Mesothelial cell of epicardium (in vitro differentiated cells): Measurements from ENCODE around the gene APOC4. TPM values are rescaled to one million over a fixed set of nuclear protein-coding genes. Genes with fewer than 3 reads are reported as not detected.
A peak's percentile ranks its signal among the peaks of the same experiment; 100 is the strongest.

Source experiments
- DNase-seq, 2 experiments: peaks; one replicate each; pipeline ENCODE4 v3.0.0; 2021; ENCODE audit warnings: low spot score in 2 of 2; ENCODE audit not compliant: unreplicated experiment in 2 of 2
- H3K27ac Mint-ChIP-seq: 2 replicates; pipeline ENCODE4 v1.8.0; 2021; ENCODE audit warnings: mixed read lengths
- H3K27me3 Mint-ChIP-seq: 2 replicates; pipeline ENCODE4 v1.8.0; 2021; ENCODE audit warnings: low read depth, mixed read lengths
- H3K36me3 Mint-ChIP-seq: 2 replicates; pipeline ENCODE4 v1.8.0; 2021; ENCODE audit warnings: mixed read lengths
- H3K4me1 Mint-ChIP-seq: 2 replicates; pipeline ENCODE4 v1.8.0; 2021; ENCODE audit warnings: mixed read lengths
- H3K4me3 Mint-ChIP-seq: 2 replicates; pipeline ENCODE4 v1.8.0; 2021; ENCODE audit warnings: mild to moderate bottlenecking, moderate library complexity, mixed read lengths
- H3K9me3 Mint-ChIP-seq: 2 replicates; pipeline ENCODE4 v1.8.0; 2021; ENCODE audit warnings: mixed read lengths
- total RNA-seq: library from RNA; stranded (reverse); gene quantifications from 3 replicates; pipeline ENCODE4 v1.2.1, GENCODE V29; 2021
- TF ChIP-seq, protein P1 (sequence below): fragments of 200-600 bp; sonication (generic); IDR thresholded peaks from one replicate; pipeline ENCODE4 v1.5.0; 2021; ENCODE audit warnings: antibody characterized with exemption; ENCODE audit not compliant: unreplicated experiment

Gene APOC4
- total RNA-seq, 1 donor from 2014 or later = not detected

DNA sequence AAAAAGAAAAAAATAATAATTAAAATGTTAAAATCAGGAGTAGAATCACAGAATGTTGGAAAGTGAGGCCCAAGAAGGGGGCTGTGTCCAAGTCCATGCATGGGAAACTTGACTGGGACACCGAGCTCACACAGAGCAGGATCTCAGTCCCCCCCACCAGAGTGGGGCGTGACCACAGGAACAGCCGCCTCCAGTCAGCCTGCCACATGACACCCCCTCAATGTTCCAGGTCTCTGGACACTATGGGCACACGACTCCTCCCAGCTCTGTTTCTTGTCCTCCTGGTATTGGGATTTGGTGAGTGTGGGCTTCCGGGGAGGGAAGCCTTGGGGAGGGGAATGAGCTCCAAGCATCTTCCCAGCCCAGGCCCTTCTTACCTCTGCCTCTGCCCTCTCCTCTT lies 6.2 kb downstream of the APOC4 start:
- peaks cover 2% of the 10 kb centered on the region for H3K4me1 Mint-ChIP-seq
- DNase-seq = no peak
- TF ChIP-seq, protein P1, sequence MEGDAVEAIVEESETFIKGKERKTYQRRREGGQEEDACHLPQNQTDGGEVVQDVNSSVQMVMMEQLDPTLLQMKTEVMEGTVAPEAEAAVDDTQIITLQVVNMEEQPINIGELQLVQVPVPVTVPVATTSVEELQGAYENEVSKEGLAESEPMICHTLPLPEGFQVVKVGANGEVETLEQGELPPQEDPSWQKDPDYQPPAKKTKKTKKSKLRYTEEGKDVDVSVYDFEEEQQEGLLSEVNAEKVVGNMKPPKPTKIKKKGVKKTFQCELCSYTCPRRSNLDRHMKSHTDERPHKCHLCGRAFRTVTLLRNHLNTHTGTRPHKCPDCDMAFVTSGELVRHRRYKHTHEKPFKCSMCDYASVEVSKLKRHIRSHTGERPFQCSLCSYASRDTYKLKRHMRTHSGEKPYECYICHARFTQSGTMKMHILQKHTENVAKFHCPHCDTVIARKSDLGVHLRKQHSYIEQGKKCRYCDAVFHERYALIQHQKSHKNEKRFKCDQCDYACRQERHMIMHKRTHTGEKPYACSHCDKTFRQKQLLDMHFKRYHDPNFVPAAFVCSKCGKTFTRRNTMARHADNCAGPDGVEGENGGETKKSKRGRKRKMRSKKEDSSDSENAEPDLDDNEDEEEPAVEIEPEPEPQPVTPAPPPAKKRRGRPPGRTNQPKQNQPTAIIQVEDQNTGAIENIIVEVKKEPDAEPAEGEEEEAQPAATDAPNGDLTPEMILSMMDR = no peak
- no peak overlapping the region for H3K27ac Mint-ChIP-seq
- H3K9me3 Mint-ChIP-seq = no peaks in the 10 kb centered on the region
- no peaks in the 10 kb centered on the region for H3K36me3 Mint-ChIP-seq
- no peaks in the 10 kb centered on the region for H3K27me3 Mint-ChIP-seq
- no peak overlapping the region for H3K4me3 Mint-ChIP-seq

DNA sequence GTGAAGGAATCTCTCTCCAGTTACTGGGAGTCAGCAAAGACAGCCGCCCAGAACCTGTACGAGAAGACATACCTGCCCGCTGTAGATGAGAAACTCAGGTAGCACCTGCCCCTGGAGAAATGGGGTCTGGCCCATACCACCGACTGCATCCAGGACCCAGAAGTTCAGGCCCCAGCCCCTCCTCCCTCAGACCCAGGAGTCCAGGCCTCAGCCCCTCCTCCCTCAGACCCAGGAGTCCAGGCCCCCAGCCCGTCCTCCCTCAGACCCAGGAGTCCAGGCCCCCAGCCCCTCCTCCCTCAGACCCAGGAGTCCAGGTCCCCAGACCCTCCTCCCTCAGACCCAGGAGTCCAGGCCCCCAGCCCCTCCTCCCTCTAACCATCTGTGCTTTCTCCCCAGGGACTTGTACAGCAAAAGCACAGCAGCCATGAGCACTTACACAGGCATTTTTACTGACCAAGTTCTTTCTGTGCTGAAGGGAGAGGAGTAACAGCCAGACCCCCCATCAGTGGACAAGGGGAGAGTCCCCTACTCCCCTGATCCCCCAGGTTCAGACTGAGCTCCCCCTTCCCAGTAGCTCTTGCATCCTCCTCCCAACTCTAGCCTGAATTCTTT lies 6.8 kb downstream of the APOC4 start:
- no peak overlapping the region for H3K4me3 Mint-ChIP-seq
- peaks cover 4% of the 10 kb centered on the region for H3K4me1 Mint-ChIP-seq
- no peak for DNase-seq
- TF ChIP-seq, protein P1 = no peak
- H3K9me3 Mint-ChIP-seq = no peaks in the 10 kb centered on the region
- H3K36me3 Mint-ChIP-seq = no peaks in the 10 kb centered on the region
- no peaks in the 10 kb centered on the region for H3K27me3 Mint-ChIP-seq
- H3K27ac Mint-ChIP-seq = no peak overlapping the region

DNA sequence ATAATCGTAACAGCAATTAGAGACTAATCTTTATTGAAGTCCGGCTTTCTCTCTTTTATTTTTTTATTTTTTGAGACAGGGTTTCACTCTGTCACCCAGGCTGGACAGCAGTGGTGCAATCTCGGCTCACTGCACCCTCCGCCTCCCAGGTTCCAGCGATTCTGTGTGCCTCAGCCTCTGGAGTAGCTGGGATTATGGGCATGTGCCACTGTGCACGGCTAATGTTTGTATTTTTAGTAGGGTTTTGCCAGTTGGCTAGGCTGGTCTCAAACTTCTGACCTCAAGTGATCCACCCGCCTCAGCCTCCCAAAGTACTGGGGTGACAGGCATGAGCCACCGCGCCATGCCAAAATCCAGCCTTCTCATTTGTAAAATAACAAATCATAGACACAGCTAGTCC lies 7.5 kb downstream of the APOC4 start:
- H3K4me3 Mint-ChIP-seq = no peak overlapping the region
- H3K36me3 Mint-ChIP-seq = no peaks in the 10 kb centered on the region
- peaks cover 6% of the 10 kb centered on the region for H3K4me1 Mint-ChIP-seq
- no peaks in the 10 kb centered on the region for H3K9me3 Mint-ChIP-seq
- TF ChIP-seq, protein P1 = no peak
- H3K27ac Mint-ChIP-seq = no peak overlapping the region
- H3K27me3 Mint-ChIP-seq = no peaks in the 10 kb centered on the region
- no peak for DNase-seq

DNA sequence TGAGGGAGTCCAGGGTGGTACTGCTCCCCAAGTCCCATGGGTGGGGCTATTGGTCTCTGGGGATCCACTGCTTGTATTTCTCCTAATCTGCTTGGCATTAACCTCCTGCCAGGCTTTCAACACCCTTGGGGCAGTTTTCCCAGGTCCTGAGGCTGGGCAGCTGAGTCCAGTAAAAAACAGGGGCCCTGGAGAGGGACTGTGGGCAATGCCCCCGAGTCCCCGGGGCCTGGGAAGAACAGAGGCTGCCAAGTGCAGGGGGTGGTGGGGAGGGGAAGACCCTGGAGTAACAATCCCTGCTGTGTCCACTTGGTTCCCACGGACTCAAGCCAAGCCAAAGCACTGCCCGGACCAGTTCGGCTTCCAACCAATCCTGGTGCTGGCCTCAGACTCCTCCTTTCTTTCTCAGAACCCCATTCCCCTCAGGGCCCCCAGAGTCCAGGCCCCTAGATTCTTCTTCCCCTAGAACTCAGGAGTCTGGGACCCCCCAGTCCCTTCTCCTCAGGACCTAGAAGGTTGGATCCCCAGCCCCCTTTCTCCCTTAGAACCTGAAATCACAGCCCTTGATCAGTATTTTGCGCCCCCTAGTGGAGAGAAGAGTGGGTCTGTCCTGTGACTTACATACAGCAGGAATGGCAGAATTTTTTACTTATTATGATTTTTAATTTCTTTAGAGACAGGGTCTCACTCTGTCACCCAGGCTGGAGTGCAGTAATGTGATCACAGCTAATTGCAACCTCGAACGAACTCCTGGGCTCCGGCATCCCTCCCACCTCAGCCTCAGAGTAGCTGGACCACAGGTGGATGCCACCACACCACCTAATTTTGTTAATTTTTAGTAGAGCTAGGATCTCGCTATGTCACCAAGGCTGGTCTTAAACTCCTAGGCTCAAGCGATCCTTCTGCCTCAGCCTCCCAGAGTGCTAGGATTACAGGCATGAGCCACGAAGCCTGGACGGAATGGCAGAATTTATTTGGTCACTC lies 9.4 kb downstream of the APOC4 start:
- Mint-ChIP-seq H3K9me3 (no peaks in the 10 kb centered on the region), H3K27ac (peak overlapping the region; percentile 66), H3K36me3 (no peaks in the 10 kb centered on the region), H3K4me3 (no peak overlapping the region), H3K27me3 (no peaks in the 10 kb centered on the region), H3K4me1 (peaks cover 16% of the 10 kb centered on the region)
- TF ChIP-seq, protein P1 = peak; percentile 96
- peak; percentile 45 to 57 for DNase-seq

DNA sequence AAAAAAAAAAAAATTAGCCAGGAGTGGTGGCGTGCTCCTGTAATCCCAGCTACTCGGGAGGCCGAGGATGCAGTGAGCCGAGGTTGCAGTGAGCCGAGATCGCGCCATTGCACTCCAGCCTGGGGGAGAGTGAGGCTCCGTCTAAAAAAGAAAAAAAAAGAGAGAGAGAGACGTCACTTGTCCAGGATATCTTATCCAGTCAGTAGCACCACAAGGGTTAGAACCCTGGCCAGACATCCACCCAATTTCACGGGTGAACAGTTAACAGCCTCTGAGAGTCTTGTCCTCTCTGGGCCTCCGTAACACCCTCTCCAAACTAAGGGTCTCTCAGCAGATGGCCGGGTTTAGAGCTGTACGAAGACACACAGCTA lies 12.2 kb downstream of the APOC4 start:
- peak overlapping the region; percentile 99 for H3K27ac Mint-ChIP-seq
- no peaks in the 10 kb centered on the region for H3K36me3 Mint-ChIP-seq
- no peaks in the 10 kb centered on the region for H3K9me3 Mint-ChIP-seq
- H3K27me3 Mint-ChIP-seq = no peaks in the 10 kb centered on the region
- TF ChIP-seq, protein P1 = no peak
- DNase-seq = no peak
- peaks cover 24% of the 10 kb centered on the region for H3K4me1 Mint-ChIP-seq
- H3K4me3 Mint-ChIP-seq = peak overlapping the region; percentile 97
